OCI-LY1 (cell line): ENCODE data around the gene TMEM200A.

Source experiments
- CTCF ChIP-seq: fragments of 200-600 bp; sonication (generic), shearing (Covaris generic); IDR thresholded peaks from 2 replicates; pipeline ENCODE4 v1.5.1; 2017; ENCODE audit warnings: mild to moderate bottlenecking, antibody characterized with exemption, low read length, moderate library complexity, mixed read lengths
- EZH2 ChIP-seq: fragments of 200-600 bp; sonication (generic), shearing (Covaris generic); IDR thresholded peaks from 2 replicates; pipeline ENCODE4 v1.8.0; 2017; ENCODE audit warnings: borderline replicate concordance, mixed run types, mild to moderate bottlenecking, antibody characterized with exemption, low read length, moderate library complexity, mixed read lengths

- TF ChIP-seq CTCF (no peak), EZH2 (no peak)
Observed at GRCh38 chr6:130394246-130394645, 28.4 kb downstream of the TMEM200A start.
